IPS-NIHi7 (cell line): ENCODE results near the gene ASCL2.

Experiments
- DNase-seq: peaks from one replicate; pipeline ENCODE4 v3.0.0; 2012; ENCODE audit warnings: mixed read lengths; ENCODE audit errors: extremely low spot score

ASCL2 gene

DNA sequence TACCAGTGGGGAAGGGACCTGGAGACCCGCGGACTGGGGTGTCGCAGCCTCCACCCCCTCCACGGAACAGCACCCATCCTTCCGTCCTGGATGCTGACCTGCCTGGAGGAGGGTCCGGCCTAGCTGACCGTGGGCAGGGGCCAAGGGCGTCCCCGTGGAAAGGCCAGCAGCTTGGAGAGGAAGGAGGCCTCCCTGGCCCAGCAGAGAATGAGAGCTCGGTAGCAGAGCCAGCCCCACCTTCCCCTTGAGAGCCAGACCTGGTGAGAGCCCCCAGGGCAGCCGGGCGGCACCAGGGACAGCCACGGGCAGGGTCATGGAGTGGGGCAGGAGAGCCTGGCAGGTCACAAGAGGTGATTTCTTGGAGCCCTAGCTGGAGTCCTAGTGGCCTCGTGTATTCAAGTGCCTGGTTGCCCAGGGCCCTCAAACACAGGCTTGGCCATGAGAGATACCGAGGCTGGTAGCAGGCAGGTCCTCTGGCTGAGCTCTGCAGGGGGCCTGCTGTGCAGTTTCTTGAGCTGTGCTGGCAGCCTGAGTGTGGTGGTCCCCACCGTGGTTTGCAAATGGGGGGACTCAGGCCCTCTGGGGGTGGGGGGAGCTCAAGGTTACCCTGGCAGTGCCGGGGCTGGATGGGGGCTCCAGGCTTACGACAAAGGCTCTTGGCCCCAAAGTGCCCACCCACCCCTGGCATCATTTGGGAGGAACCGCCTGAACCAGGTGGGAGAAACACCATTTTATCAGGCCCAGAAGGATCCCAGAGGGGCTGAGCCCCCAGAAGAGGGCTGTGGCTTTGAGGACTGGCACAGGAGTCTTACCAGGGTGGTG is 39.1 kb upstream of the ASCL2 start:
- DNase-seq, result no peak

DNA sequence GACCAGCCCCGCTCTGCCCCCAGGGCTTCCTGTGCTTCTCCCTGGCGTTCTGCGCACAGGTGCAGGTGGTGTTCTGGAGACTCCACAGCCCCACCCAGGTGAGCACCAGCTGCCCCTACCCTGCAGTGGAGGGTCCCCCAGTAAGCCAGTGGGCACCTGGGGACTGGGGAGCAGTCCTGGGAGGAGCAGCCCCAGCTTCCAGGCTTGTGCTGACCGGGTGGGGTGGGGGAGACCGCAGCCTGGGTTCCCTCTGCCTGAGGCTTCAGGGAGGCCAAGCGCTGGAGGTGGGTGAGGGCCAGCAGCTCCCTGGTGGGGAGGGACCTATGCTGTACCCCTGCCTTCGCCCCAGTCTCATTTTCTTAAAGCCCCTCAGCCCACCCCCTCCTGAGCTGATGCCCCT is 38.3 kb upstream of the ASCL2 start:
- DNase-seq, result no peak

DNA sequence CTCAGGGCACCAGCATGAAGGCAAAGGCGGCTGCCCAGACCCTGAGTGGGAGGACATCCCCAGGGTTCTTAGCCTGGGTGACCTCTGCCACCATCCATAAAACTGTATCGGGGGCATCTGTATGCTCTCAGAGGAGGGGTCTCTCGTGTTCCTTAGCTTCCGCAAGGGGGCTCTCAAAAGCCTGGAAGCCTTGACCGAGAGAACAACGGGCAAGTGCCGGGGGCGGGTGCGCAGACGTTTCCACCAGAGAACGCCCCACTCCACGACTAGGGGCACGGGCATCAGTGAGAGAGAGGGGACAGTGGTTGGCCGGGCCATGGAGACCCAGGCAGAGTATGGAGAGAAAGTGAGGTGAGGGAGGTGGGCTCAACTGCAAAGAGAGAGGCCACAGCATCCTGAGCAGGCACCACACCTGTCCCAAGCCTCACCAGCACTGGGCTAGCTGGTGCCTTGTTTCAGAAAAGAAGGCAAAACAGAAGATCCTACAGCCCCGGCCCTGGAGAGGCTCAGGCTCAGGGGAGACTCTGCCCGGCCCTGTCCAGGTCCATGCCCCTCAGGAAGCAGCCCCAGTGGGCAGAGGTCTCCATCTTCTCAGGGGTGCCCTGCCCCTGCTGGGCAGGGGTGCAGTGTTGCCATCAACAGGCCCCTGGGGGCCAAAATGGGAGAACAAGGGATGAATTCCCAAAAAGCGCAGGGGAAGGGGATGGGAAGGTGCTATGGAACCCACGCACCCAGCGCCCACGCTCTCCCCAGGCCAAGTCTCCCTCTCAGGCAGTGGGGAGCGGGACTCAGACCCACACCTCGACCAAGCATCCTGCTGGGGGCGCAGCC is 37.3 kb upstream of the ASCL2 start:
- no peak for DNase-seq

DNA sequence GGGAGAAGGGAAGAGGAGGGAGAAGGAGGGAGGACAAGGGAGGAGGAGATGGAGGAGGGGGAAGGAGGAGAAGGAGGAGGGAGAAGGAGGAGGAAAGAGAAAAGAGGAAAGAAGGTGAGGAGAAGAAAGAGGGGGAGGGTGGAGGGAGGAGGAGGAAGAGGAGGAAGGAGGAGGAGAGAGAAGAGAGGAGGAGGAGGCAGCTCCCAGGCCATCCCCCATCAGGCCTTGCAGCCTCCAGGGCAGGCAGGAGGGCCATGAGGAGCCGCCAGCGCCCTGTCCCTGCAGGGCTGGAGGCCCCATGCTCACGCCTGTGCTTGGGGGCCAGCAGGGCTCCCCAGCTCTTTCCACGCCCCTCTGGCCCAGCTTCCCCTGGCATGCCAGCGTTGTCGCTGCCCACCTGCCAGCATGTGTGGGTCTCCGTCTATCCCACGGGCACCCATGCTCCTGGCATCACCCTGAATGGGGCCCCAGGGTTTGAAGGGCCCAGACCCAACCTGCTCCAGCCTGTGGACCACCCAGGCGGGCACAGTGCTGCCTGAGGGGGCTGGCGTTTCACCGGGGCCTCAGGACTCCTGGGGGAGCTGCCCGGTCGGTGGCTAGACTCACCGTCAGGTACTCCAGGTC is 36.6 kb upstream of the ASCL2 start:
- no peak for DNase-seq

DNA sequence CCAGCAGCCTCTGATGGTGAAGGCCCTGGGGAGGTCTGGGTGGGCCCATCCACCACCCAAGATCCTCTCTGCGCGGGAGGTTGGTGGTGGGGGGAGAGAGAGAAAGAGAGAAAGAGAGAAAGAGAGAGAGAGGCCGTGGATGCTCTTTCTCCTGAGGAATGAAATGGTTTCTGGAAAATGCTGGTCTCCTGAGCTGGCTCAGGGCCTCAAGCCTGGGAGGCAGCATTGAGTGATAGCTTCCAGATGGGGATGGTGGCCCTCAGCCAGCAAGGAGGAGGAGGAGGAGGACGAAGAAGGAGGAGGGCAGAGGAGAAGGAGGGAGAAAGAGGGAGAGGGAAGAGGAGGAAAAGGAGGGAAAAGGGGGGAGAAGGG is 36.0 kb upstream of the ASCL2 start:
- DNase-seq, result no peak

DNA sequence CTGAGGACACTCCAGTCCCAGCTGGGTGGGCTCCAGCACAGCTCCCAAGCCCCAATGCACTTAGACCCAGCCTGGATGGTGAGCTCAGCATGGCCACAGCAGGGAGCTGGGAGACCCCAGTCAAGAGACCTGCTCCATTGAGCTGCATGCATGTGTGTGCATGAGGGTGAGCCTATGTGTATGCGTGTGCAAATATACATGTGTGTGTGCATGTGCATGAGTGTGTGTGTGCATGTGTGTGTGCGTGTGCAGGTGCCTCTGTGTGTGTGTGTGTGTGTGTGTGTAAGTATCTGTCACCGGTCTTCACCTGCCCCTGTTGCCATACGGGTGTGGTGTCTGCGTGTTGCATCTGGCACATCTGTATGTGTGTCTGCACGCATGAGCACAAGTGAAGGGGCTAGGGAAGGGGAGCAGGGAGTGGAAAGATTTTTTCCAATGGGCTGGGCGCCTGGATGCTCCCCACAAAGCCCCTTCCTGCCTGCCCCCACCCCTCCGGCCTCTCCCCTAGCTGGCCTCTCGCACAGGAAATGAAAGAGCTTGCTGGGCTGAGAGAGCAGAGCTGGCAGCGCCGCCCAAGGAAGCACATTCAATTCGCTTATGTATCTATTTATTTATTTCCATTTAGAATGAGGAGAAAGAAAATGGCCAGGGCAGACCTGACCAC is 35.5 kb upstream of the ASCL2 start:
- no peak for DNase-seq

DNA sequence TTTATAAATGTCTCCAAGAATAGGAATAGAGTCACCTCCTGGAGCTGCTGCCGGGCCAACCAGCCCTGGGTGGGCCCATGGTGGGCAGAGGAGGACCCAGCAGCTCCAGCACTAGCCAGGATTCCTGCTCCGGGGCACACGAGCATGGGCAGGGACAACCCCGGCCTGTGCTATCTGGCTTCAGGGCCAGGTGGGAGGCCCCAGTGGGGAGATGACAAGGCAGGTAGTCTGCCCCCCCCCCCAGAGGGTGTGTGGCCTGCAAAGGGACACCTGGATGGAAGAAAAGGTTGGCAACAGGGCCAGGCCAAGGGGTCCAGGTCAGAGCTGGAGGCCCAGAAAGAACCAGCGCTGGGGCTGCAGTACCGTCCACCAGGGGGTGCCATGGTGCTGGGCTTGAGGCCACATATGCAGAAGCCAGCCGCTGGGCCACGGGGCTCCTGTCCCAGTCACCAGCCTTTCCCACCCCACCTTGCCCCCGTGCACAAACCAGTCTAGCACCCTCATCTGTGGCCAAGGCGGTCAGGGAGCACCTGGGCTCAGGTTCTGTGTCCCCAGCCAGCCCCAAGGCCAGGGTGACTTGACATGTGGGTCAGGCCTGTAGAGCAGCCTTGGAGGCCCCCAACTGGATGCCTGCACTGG is 34.9 kb upstream of the ASCL2 start:
- DNase-seq, result peak; percentile 86

DNA sequence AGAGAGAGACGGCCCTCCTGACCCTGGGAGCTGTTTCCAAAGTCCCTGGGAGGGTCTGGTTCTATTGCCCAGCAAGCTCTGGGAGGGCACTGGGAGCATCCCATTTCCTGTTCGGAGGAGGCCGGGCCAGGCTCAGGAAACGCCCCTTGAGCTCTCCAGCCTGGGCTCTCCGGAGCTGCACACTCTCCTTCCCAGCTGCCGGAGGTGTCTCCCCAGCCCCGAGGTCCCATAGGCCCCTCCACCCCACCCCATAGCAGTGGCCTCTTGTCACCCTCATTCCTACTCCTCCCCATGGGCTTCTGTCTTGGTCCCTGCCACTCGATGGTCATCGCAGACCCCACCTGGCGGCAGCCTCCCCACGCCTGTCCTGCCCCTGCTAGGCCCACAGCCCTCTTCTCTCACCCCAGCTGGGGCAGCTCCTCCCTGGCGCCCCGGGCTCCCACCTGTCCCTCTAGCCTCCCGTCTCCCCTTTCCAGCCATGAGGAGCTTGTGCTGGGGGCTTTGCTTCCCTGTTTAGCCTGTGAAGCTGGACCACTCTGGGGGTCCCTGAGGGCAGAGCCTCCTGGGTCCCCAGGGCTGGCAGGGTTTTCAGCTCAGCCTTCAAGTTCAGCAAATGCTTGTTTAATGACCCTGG is 34.2 kb upstream of the ASCL2 start:
- no peak for DNase-seq

DNA sequence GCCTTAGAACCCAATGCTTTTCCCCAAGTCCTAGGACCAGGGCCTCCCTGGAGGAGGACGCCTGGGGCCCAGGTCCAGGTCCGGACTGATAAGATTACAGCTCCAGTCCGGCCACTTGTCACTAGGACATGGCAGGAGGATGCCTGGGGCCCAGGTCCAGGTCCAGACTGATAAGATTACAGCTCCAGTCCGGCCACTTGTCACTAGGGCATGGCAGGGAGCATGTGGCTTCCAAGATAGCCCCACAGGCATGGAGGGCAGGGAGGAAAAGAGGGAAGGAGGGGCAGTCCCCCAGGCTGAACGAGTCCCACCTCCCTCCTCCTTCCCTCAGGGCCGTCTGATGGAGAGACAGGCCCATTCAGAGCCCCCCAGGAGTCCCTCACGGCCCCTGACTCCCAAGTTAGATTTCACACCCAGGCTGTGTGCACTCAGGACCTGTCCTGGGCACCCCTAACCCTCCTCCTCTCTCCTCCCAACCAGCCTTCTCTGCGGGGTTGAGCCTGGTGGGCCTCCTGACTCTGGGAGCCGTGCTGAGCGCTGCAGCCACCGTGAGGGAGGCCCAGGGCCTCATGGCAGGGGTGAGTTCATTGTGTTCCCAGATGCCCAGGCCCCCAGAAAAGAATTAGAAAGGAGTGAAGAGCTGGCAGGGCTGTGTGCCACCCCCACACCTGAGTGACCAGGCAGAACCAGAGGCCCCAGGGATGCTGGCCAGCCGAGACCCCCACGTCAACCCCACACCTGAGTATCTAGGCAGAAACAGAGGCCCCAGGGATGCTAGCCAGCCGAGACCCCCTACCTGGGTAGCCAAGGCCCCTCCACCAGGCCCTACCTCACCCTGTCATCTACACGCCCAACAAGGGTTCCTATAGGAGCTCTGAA is 33.5 kb upstream of the ASCL2 start:
- DNase-seq, result no peak

DNA sequence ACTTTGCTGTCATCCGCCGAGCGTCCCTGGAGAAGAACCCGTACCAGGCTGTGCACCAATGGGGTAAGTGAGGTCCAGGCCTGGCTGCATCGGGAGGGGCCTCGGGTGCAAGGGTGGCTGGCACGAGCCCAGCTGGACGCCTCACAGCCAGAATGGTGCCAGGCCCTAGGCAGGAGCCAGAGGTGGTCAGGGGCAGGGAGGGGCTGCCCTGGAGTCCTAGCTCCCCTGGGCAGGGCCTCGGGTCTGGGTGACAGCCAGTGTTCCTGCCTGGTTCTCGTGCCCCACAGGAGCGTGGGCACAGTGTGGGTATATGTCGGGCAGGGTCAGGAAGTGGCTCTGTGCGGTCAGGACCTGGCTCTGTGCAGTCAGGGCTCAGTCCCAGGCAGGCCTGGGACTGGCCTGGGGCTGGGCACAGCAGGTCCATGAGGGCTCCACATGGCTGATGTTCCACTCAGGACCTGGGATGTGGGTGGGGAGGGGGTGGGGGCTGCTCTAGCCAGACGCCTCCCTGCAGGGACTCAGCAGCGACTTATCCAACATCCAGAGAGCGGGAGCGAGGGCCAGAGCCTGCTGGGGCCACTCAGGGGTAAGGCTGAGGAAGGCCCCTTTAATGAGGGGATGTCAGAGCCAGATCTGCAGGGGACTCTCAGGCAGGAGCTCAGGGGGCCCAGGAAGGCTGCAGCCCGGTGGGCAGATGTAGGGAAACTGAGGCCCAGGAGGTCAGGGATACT is 32.7 kb upstream of the ASCL2 start:
- DNase-seq, result no peak

DNA sequence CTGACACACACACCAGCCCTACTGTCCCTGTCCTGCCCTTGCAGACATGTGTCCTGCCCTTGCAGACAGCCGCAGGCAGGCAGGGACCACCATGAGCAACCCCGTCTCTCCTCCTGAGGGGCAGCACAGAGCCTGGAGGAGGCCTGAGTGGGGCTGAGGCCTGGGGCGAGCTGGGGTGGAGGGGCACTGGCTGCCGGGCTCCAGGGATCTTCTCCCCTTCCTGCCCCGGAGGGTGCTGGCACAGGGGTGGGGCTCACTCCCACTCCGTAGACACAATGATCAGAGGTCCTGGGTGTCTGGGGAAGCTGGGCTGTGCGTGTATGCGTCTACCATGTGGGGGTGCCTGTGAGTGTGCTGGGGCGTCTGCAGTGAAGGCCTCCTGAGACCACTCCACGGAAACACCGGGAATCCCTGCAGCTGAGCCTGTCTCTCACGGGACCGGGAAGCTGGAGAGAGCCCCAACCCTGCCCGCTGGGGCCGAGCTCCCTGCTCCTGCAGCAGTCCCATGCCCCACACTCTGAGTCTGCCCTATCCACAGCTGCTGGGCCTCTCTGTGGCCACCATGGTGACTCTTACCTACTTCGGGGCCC is 32.0 kb upstream of the ASCL2 start:
- DNase-seq, result no peak

DNA sequence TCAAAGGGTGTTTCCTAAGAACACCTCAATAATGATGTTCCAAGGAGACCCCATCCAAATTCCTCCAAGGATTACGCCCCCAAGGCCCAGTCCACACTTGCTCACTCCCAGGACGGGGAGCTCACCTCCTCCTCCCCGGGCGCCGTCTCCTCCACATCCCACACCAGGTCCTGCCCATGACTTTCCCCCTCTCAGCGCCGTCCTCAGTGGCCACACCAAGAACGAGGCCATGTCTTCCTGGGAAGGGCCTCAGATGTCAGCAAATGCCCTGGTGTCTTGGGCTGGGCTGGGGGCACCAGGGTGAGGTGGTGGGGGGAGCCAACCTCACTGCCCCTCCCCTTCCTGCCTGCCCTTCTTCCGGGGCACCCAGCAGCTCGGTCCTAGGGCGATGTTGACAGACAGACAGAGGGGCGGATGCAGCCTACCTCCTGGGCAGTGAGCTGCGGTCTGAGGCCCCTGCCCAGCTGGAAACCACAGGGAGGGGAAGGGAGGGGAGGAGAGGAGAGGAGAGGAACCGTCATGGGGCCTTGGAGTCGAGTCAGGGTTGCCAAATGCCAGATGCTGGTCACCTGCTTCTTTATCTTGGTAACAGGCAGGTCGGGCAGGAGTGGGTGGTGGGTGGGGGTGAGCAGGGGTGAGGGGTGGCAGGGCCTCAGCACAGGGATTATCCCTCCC is 31.4 kb upstream of the ASCL2 start, which contains the start of the genes C11orf21 and TSPAN32:
Gene C11orf21, minus strand, starts transcription at position 288 of the 675 bp plus-strand sequence. Its CDS starts 110 bp downstream, at position 178.
Gene TSPAN32, plus strand, starts transcription at position 383 of the 675 bp plus-strand sequence. Its CDS starts 137 bp downstream, at position 520.
- DNase-seq, result no peak

DNA sequence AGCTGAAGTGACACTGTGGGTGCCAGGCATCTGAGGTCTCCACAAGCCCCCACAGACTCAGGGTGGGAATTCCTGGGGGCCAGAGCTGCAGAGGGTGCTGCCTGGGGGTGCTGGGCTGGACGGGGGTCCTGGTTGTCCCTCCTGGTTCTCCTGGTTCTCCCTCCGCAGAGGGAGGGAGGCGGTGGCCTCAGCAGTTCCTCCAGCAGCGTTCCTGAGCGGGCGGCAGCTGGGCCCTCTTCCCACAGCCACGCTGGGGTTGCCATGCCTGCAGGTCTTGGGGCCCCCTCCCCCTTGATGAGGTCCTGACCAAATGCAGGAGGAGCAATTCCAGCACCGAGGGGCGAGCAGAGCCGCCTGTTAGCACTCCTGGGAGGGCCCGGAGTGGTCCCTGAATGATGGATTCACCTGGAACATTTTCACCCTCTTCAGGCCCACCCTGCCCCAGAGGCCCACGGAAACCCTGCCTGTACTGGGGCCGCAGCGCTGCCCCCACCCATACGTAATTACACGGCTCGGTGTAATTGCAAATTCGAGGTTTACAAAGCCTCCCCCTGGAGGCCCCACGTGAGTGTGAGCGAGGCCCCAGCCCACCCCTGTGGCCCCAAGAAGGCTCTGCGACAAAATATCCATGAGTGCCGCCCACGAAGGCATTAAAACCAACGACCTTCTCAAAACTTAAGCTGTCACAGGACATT is 30.7 kb upstream of the ASCL2 start:
- DNase-seq, result no peak

DNA sequence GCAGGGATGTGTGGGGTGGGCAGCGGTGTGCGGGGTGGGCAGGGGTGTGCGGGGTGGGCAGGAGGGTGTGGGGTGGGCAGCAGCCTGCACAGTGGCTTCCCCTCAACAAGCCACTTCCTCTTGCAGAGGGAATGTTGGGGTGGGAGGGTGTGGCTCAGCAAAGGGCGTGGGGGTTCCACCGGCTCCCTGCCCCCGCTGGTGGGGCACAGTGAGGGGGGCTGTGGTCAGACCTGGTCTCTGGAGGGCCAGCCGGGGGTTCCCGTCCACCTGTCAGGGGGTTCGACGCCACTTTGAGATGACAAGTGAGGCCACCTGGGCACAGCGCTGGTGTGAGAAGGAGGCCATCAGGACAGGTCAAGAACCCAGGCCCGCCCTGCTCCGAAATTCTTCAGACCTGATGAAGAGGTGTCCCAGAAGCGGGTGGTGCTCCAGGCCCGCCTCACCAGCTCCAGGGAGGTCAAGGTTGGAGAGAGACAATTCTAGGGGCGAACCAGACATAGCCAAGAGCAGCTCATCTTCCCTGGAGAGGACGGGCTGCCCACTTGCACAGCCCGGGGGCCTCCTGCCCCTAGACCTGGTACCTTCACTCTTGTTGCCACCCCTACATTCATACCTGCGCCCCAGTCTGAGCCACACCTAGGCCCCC is 30.0 kb upstream of the ASCL2 start:
- DNase-seq, result no peak

DNA sequence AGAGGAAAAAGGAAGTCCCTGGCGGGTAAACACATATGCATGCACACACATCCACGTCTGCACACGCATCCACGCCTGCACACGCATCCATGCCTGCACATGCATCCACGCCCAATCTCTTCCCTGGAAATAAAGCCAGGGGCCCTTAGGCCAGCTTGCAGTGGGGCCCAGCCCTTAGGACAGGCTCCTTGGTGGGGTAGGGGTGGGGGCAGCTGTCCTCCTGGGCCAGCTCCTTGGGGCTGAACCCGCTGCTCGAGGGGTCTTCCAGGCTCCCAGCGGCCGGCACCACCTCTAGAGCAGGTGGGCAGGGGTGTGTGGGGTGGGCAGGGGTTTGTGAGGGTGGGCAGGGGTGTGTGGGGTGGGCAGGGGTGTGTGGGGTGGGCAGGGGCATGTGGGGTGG is 29.4 kb upstream of the ASCL2 start:
- no peak for DNase-seq

DNA sequence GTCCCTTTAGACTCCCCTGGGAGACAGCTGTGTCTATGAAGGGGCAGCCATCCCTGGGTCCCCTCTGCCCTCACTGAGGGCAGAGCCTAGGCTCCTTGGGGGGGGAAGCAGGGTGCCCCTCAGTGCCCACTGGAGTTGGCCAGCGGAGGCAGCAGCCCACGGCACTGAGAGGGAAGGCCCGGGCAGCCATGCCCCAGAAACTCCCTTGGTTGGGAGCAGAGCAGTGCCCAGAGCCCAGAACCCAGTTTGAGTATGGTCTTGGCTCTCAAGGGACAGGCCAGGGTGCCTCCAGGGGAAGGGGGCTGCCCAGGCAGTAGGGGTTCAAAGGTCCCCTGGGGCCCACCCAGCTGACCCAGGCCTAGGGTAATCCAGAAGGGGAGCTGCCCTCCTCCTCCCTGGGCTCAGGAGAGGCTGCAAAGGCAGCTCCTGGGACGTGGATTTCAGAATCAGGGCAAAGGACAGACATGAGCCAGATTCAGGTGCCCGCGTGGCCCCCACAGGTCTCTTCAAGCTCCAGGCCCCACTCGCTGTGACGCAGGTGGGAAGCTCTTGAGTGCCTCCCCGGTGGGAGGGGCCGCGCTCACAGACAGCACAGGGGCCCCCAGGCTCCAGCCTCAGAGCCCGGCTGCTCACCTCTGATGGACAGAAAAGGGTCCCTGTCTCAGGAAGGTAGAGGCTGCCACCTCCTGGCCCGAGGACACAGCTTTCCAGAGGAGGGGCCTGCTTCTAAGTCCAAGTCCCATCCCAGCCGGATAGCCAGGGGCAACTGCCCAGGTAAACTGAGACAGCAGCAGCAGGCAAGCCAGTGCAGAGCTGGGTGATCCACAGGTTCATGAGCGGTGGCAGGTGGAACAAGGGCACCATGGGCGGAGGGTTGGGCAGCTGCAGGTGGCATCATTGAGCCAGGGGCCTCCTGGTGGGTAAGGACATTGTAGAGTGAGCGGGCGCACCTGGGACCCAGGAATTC is 28.7 kb upstream of the ASCL2 start:
- peak; percentile 78 for DNase-seq
